Fibroblast of villous mesenchyme (primary cell): ENCODE data around the gene EXTL1. TPM values are rescaled to one million over a fixed set of nuclear protein-coding genes. Genes with fewer than 3 reads are reported as not detected.

Source experiments
- DNase-seq: peaks from one replicate; pipeline ENCODE4 v3.0.0-alpha.2; 2010; ENCODE audit warnings: low read depth
- H3K4me3 ChIP-seq: 2 replicates; pipeline ENCODE4 v1.5.1; 2011; ENCODE audit warnings: low read depth, mild to moderate bottlenecking, low read length
- CTCF ChIP-seq: IDR thresholded peaks from 2 replicates; pipeline ENCODE4 v1.5.1; 2012; ENCODE audit warnings: low read depth, mild to moderate bottlenecking, low read length; ENCODE audit not compliant: insufficient read depth
- total RNA-seq: library from RNA; depleted of rRNA; stranded (reverse); fragments of >200 nt; gene quantifications from 2 replicates; pipeline ENCODE4 v1.2.3, GENCODE V29; 2012

EXTL1 gene
- total RNA-seq, 1 donor: 6.0 TPM

GRCh38 chr1:26023009-26023408 lies 1.4 kb downstream of the EXTL1 start:
- no peak for TF ChIP-seq CTCF
- H3K4me3 ChIP-seq: no peak overlapping the region
- DNase-seq: no peak

DNA sequence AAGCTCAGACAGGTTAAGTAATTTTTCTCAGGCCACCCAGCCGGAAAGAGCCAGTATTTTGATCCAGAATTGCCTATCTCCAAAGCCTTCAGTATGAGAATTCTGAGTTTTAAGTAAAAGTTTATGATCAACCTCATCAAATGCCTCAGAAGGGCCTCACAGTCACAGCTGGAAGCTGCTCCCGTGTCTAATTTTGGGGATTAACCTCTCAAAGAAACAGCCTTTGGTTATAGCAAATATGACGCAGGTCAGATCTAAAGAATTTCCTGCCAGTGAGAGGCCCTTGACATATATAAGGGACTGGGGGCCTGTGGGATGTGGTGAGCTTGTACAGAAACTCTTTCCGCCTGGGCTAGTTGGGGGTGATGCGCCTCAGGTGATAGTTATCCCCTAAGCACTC lies 2.3 kb downstream of the EXTL1 start:
- no peak overlapping the region for H3K4me3 ChIP-seq
- TF ChIP-seq CTCF: no peak

DNA sequence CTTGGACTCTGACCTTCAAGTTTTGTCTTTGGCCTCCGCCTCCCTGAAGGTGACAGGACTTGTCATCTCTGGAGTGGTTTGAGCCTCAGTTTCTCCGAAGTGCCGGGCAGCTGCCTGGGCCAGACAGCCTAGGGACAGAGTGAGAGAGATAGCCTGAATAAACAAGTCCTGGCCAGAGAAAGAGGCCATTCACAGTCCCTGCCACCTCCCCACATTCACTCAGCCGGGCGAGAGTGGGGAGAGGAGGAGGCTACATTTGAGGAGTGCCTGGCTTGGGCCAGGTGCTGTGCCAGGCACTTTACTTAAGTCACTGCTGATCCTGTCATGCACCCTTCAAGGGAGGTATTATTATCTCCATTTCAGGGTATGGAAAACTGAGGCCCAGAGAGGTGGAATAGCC lies 3.5 kb downstream of the EXTL1 start:
- H3K4me3 ChIP-seq: no peak overlapping the region
- no peak for DNase-seq
- TF ChIP-seq CTCF: no peak

More for the DNA sequence above, 2.3 kb downstream of the EXTL1 start:
- no peak for DNase-seq

DNA sequence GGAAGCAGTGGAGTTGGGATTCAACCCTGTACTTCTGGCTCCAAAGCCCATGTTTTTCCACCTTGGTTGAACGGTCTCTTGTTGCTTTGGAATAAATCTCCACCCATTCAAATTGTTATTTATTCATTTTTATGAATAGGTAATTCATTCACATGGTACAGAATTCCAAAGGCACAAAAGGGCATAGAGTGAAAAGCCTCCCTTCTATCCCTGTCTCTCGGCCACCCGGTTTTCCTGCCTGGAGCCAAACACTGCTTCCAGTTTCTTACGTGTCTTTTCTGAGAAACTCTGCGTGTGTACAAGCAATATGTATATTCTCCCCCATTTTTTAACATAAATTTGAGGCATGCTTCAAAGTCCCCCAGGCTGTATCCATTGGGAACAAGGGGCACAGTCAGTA lies 3.9 kb downstream of the EXTL1 start:
- H3K4me3 ChIP-seq: no peak overlapping the region
- DNase-seq: no peak
- no peak for TF ChIP-seq CTCF

DNA sequence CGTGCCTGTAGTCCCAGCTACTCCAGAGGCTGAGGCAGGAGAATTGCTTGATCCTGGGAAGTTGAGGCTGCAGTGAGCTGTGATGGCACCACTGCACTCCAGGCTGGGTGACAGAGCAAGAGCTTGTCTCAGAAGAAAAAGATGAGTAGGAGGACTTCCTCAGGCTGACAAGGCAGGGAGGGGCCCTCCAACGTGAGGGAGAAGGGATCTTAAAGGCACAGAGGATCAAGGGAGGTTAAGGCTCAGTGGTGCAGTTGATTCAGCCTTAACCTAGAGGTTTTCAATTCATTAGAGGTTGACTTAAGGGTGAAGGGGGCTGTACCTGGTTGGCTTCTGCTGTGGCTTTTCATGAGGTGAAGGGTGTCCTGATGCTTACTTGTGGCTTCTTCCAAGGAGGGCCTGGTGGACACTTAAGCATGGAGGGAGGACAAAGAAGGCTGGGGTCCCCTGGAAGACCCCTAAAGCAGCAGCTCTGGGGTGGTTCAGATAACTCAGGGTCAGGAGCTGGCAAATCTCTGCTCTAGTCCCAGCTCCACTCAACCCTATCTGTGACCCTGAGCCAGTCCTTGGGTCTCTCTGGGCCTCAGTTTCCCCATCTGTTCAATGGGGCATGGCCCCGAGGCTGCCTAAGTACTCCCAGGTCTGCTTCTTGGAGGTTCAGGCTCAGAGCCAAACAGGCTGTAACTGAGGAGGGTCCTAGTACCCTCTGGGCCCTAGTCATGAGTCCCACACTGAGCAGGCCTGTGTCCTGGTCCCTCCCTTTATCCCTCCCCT lies 6.3 kb downstream of the EXTL1 start:
- DNase-seq: no peak
- no peak overlapping the region for H3K4me3 ChIP-seq
- TF ChIP-seq CTCF: no peak

DNA sequence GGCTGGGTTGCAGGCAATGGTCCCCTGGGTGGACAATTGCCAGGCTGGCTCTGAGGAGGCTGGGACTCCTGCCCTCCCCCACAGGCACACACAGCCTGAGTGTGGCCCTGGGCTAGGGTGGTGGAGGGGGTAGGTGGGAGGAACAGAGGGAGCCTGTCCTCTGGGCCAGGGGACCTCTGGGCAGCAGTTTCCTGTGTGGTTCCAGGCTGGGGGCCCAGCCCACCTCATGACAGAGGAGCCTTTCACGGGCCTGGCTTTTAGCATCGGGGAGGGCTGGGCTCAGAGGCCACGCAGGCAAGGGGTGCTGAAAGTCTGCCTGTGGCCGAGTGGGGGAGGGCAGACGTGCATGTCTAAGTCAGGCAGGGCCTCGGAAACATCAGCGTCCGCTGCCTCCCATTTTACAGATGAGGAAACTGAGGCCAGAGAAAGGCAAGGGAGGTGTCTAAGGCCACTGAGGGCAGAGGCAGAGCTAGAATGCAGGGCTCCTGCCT lies 7.0 kb downstream of the EXTL1 start:
- no peak for TF ChIP-seq CTCF
- DNase-seq: no peak
- H3K4me3 ChIP-seq: no peak overlapping the region
